ENCODE data around the gene ASB12.
A peak's percentile ranks its signal among the peaks of the same experiment; 100 is the strongest.

Gene ASB12

GRCh38 chrX:64186974-64187761 is 43.2 kb downstream of the ASB12 start:
- peak; percentile 6 for DNase-seq (ENCODE audit: low spot score)

- DNase-seq (ENCODE audit: low spot score) = no peak
Measured at GRCh38 chrX:64184396-64184795, 46.0 kb downstream of the ASB12 start.

GRCh38 chrX:64182208-64182607 is 48.2 kb downstream of the ASB12 start:
- no peak for DNase-seq (ENCODE audit: low spot score)

GRCh38 chrX:64176876-64177275 is 53.5 kb downstream of the ASB12 start:
- DNase-seq (ENCODE audit: low spot score) = no peak

All from ecto neural progenitor cell (in vitro differentiated cells).